GM19452 (cell line): ENCODE data around the gene BNIP5.
A peak's percentile ranks its signal among the peaks of the same experiment; 100 is the strongest.
"Not testable (repeated sequence)": the region's sequence is repeated elsewhere in the genome, so short reads cannot be mapped to it uniquely, and the experiment has no call there.

Source experiments
- ATAC-seq: cut with Tn5 transposase; IDR thresholded peaks from one replicate; pipeline ENCODE4 v1.9.1; 2021; ENCODE audit not compliant: unreplicated experiment

Gene BNIP5

DNA sequence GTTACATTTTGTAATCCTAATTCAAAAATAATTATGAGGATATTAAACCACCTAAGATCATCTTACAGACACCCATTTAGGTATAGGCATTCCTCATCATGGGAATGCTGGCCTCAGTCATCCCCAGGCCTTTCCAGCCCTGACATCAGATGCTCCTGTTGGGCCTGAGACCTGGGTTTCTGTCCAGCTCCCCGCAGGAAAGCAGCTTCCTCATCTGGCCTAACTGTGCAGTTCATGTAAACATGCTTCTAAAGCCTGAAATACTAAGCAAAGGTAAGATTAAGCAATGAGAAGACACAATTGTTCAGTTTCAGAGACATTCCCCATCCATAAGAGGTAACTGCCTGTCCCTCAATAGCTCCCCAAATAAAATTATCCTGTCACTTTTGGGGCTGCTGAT is 31.7 kb upstream of the BNIP5 start:
- ATAC-seq: no peak

DNA sequence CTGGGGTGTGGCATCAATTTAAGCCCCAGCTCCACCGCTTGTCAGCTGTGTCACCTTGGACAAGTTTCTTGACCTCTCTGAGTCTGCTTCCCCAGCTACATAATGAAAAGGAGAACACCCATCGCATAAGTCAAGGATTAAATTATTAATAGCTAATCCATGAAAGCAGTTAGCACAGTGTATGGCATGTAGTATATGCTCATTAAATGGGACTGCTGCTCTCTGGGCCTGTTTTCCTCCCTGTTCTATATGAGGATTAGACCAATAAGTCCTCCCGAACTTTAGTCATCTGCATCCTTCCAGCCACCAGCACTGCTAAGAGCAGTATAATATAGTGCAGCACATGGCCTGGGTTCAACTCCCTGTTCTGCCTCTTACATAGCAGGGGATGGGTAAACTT is 31.1 kb upstream of the BNIP5 start:
- ATAC-seq: no peak

DNA sequence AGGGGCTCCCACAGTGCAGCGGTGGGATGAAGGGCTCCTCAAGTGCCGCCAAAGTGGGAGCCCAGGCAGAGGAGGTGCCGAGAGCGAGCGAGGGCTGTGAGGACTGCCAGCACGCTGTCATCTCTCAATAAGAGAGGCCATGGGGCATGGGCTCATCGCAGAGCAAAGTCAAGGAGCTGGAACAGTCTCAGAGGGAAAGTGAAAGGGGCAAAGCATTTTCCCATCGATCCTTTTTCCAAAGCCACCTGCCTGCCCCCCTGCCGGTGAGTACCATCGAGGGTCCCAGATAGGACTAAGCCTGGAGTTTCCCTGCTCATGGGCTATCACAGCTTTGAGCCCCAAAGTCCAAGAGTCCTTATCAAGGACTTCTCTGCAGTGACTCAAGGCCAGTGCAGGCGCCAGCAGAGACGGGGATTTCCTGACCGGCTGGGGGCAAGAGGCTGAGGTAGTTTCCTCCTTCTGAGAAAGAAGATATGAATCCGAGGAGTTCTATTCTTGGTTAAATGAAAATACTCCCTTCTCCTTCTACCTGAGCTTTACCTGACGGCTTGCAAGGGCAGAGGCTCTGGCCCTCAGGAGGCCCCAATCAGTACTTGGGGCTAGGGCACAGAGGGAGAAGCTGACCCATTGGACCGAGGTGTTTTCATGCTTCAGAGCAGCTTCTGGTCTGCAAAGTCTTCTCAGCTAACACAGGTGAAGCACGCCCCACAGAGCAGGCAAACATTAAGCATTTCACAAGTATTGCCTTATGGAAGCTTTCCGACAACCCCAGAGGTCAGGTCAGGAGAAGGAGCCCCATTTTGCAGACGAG is 28.2 kb upstream of the BNIP5 start:
- no peak for ATAC-seq

DNA sequence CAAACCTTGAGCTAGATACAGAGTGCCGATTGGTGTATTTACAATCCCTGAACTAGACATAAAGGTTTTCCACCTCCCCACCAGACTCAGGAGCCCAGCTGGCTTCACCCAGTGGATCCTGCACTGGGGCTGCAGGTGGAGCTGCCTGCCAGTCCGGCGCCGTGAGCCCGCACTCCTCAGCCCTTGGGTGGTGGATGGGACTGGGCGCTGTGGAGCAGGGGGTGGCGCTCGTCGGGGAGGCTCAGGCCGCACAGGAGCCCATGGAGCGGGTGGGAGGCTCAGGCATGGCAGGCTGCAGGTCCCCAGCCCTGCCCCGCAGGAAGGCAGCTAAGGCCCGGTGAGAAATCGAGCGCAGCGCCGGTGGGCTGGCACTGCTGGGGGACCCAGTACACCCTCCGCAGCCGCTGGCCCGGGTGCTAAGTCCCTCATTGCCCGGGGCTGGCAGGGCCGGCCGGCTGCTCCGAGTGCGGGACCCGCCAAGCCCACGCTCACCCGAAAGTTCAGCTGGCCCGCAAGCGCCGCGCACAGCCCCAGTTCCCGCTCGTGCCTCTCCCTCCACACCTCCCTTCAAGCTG is 27.5 kb upstream of the BNIP5 start:
- ATAC-seq: not testable (repeated sequence)

DNA sequence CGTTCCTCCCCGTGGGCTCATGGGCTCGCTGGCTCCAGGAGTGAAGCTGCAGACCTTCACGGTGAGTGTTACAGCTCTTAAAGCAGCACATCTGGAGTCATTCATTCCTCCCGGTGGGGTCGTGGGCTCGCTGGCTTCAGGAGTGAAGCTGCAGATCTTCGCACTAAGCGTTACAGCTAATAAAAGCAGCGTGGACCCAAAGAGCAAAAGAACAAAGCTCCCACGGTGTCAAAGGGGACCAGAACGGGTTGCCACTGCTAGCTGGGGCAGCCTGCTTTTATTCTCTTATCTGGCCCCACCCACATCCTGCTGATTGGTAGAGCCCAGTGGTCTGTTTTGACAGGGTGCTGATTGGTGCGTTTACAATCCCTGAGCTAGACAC is 26.7 kb upstream of the BNIP5 start:
- not testable (repeated sequence) for ATAC-seq

DNA sequence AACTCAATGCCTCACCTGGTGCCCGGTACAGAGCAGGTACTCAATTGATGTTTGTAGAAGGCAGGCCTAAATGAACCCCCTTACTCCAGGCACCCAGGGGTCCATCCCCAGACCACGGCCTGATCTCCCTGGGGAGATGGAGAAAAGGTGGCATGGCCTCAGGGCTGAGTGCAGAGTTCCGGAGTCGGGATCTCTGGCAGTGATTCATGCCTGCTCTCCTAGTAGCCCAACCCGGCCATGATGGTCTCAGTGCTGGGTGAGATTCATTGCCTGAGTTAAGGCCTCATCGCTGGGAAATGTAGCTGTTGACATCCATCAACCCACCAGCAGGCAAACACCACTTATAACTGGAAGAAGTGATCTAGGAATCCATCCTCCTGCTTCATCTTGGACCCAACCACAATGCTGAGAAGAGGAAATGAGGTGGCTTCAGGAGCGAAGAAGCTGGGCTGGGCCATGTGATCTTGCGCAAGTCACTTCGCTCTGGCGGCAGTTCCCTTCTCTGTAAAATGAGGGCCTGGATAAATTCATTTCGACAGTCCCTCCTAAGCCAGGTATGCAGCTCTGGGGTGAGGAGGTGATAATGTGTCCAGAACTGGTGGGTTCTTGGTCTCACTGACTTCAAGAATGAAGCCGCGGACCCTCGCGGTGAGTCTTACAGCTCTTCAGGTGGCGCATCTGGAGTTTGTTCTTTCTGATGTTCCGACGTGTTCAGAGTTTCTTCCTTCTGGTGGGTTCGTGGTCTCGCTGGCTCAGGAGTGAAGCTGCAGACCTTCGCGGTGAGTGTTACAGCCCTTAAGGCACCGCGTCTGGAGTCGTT is 26.1 kb upstream of the BNIP5 start:
- ATAC-seq: no peak

DNA sequence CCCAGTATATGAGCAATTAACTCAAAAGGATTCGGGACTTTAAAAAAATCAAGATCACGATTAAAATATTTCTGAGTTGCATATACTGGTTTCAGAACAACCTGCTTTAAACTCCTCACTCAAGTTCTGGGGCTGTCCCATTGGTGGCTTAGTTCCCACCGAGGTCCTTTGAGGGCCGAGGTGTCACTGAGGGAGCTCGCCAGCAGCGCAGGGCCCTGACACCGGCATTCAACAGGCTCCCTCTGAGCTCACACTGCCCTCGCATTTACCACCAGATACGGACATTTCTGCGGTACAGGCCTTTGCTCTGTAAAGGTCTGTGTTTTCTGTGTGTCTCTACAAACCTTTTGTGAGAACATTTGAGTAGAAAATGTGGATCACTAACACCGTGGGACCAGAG is 24.4 kb upstream of the BNIP5 start:
- no peak for ATAC-seq

DNA sequence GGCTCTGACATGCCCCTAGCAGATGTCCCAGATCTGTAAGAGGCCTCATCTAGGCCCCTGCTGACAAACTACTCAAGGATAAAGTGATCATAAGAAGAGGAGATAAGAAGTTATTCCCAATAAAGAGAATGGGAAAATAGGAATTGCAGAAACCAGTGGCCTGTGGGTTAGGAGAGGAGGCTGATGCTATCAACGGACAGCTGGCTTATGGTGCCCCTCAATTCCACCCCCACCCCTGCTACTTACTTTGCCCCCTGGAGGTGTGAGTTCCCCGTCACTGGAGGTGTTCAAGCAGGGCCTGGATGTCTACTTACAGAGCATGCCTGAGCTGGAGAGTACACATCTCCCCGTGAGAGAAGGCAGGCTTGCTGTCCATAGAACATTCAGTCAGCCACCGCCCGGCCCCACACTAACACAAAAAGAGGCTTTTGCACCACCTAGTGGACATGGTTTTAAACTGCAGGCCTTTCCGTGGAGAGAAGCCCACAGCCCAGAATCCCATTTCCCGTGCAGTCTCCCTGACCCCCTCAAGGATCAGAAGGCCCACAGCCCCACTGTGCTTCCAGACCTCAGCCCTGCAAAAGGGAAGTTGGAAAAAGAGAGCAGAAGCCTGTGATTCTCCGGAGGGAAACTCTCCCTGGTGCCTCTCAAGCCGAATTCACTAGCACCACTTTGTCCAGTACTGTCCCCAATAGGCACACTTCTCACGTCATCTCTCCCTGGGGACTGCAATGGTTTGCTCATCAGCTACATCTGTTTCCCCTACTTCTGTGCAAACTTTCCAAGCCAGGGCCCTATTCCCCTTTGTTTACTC is 23.8 kb upstream of the BNIP5 start:
- peak; percentile 50 for ATAC-seq

DNA sequence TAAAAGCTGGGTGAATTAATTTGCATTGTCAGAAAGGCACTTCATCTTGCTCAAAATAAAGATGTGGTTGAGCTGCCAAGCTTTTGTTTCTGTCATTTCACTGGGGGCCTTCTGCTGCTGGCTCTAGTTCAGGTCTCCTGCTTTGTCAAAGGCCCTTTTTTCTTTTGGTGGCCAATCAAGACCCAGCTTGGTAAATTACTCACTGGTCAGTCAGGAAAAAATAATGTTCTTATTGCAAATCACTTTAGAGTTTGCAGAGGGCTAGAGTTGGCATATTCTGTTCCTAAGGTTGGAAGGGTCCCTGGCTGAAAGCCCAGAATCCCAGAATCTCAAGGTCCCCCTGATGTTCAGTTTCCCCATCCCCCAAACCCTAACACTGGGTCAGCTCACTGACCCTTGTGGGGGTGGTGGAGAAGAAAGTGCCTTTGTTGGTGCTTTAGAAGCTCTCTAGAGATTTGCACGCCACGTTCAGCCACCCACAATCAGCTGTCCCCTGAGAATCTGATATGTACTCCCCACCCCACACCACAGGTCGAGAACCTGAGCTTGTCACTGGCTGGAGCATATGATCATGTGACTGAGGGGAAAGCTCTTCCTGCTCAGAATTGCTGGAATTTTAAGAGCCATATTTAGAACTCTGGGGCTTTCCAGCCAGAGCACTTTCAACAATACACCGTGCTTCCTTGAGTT is 21.7 kb upstream of the BNIP5 start:
- ATAC-seq: no peak

DNA sequence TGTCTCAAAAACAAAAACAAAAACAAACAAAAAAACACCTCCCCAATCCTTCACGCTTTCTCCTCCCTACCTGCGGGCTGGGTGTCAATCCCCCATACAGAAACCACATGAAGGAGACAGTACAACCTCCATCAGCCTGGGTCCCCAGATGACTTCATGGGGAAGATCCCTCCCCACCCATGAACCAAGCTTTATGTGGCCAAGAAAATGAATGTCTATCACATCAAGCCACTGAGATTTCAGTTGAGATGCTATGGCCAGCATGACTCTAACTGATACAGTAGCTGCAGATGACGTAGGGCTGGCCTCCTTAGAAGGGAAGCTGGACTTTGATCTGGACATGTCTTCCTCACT is 21.2 kb upstream of the BNIP5 start:
- ATAC-seq: no peak

DNA sequence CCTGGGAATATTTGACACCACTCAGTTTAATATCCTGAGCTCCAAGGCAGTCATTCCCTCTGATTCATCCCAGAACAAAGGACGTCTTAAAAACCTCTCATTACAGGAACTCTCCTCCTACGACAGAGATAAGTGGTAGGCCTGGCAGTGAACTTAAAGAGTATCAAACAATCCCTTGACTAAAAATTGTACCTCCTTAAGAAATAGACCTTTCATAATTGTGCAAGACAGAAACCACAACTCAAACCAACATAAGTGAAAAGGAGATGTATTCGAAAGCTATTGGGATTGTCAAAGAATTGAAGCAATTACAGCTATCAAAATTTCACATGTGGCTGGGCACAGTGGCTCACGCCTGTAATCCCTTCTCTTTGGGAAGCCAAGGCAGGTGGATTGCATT is 19.1 kb upstream of the BNIP5 start:
- no peak for ATAC-seq

DNA sequence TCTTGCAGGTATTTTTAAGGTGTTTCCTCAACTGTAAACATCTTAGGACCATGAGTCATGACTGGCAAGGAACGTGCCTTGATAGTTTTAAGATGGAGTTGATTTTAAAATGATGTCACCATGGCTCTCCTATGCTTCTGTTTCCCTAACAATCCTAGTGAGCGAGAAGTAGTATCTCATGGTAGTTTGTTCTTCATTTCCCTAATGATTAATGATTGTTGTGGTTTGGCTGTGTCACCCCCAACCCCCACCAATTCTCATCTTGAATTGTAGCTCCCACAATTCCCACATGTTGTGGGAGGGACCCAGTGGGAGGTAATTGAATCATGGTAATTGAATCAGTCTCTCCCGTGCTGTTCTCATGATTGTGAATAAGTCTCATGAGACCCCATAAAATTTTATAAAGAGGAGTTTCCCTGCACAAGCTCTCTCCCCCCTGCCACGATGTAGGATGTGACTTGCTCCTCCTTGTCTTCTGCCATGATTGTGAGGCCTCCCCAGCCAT is 16.8 kb upstream of the BNIP5 start:
- no peak for ATAC-seq

DNA sequence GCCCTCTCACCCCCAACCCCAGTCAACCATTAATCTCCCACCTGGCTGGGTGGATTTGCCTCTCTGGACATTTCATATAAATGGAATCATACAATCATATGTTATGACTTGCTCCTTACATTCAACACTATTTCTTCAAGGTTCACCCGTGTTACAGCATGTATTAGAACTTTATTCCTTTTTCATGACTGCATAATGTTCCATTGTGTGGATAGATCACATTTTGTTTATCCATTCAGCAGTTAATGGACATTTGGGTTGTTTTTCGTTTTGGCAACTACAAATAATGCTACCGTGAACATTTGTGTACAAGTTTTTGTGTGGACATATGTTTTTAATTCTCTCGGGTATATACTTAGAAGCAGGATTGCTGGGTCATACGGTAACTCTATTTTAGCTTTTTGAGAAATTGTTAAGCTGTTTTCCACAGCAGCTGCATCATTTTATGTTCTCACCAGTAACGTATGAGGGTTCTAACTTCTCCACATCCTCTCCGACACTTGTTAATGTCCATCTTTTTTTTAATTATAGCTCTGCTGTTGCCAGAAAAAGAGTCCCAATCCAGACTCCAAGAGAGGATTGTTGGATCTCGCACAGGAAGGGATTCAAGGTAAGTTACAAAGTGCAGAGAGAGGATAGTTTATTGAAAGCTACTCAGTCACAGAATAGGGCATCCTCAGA is 15.9 kb upstream of the BNIP5 start:
- no peak for ATAC-seq

DNA sequence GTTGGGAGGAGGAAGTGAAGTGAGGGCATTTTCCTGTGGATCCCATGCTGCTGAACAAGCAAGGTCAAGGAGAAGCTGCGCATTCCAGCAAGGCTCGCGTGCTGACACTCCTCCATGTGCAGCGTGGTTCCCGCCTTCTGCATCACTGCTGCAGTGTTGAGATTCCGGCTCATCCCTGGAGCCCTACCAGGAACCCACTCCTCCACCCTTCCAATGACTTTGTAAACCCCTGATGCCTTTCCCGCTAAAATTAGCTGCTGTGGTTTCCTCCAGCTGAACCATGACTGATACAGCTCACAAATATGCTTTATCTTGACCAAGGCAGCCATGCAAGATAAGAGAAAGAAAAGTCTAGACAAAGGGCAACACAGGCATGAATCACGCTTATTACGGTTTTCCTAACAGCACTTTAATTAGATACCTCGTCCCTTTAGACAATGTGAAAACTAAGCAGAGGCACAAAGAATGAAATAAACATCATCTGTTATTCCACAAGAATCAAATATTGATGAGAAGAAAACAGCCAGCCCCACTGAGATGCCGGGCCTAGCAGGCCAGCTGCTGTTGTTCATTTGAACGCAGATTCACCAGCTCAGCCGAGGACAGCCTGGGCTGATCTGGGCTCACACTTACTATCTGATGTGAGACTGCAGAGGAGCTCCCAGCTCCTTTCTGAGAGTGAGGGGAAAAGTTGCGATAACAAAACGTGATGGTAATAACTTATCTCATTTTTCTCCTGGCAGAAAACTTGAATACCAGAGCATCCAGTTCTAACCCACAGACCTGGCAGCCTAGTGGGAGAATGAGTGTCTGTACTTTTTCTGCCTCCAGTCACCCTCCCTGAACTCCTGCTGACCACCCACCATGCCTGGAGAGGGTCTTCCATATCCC is 14.2 kb upstream of the BNIP5 start:
- no peak for ATAC-seq

DNA sequence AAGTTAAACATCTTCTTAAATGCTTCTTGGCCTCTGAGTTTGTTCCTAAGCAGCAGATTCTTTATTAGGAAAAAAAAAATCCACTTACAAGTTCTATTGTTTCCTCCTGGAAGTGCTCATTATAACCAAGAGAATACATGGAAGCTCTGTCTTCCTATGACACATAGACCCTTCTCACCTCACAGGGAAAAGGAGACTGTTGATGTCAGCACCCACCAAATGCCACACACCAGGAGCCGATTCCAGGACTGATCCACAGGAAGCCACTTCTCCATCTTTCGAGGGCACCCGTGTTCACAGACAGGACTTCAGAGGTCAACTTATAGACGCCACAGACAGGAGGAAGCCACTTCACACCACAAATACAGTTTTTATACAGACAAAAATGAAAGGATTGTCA is 13.4 kb upstream of the BNIP5 start:
- ATAC-seq: no peak

DNA sequence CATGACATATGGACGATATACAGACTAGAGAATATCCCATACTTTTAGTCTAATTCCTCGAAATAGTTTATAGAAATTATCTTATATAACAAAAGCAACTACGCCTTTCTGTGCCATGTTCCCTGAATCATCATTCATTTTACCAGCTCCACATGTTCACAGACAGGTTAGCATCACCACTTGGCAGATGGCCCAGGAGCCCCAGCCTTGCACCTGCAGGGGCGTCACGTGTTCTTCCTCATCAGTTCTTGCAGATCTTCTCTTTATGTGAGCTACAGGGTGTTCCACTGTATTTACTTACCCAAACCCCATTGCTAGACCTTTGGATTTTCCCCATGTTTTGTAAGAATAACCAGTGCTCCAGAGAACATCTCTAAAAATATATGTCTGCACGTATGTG is 12.6 kb upstream of the BNIP5 start:
- ATAC-seq: no peak

DNA sequence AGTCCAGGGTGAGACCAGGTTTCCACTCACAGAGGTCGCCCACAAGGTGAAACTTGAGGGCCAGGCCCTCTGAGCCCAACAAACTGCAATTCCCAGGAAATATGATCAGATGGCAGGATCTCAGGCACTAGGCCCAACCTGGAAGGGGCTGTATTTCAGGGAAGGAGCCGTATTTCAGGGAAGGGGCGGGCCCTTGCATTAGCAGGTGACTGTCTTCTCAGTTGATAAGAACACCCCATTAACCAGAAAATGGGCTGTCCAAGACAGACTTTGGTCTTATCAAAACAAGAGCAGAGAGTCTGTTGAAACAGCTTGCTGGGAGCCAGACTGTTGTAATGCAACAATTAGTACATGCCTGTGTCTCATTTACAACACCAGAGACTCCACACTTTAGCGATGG is 10.9 kb upstream of the BNIP5 start:
- no peak for ATAC-seq

DNA sequence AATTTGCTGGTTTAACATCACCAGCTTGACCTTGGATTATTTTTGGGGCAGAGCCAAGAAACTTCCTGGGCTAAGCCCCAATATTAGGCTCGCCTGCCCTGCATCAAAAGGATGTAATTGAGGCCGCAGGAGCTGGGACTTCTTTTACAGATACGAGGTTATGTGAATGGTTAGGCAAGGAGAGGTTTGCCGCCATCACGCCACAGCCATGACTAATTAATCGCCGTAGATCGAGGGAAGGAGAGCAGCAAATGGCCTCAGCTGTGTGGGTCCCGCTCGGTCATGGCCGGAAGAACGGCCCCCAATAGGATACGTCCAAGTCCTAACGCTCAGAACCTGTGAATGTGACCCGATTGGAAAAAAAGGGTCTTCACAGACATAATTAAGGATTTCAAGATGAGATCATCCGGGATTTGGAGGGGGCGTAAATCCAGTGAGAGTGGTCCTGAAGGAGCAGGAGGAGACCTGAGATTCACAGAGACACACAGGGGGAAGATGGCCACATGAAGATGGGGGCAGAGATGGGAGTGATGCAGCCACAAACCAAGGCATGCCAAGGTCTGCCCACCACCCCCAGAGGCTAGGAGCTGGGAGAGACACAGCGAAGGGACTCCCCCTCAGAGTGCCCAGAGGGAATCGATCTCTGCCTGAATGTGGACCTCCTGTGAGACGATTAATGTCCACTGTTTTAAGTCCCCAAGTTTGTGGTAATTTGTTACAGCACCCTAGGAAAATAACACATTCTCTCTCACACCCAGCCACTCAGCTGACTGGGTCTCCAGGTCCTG is 10.0 kb upstream of the BNIP5 start:
- no peak for ATAC-seq
